ENCODE measurements around the gene IL17RD. TPM values are rescaled to one million over a fixed set of nuclear protein-coding genes. Genes with fewer than 3 reads are reported as not detected.
A peak's percentile ranks its signal among the peaks of the same experiment; 100 is the strongest.

IL17RD gene
- total and polyA plus RNA-seq, 2 experiments from 2014 or later = 10.7 to 104 TPM

- Histone ChIP-seq H3K9me2 (ENCODE audit: insufficient read depth) (no peaks in the 10 kb centered on the region), H3K4me3 (no peak overlapping the region), H3K27ac (ENCODE audit: low read depth) (no peak overlapping the region), H3K36me3 (ENCODE audit: insufficient read depth) (no peaks in the 10 kb centered on the region), H2AFZ (no peak overlapping the region), H3K79me2 (replicated peaks; ENCODE audit: insufficient read depth) (peaks cover 98% of the 10 kb centered on the region), H3K4me1 (ENCODE audit: insufficient read depth) (peaks cover 60% of the 10 kb centered on the region), H3K4me2 (peak overlapping the region; percentile 72), H3K27me3 (ENCODE audit: insufficient read depth) (no peaks in the 10 kb centered on the region), H3F3A (replicated peaks; ENCODE audit: low read depth) (0 out of 2 replicates have a peak, but pooled peaks cover 4% of the 10 kb centered on the region), H4K20me1 (replicated peaks; ENCODE audit: insufficient read depth) (peaks cover 41% of the 10 kb centered on the region)
- no peak for ATAC-seq
- Mint-ChIP-seq H3K27ac (no peak overlapping the region; the same call in 1 of the 2 replicates), H3K4me3 (no peak overlapping the region; the same call in 2 of the 3 replicates), H3K9me3 (no peaks in the 10 kb centered on the region), H3K36me3 (ENCODE audit: low read depth) (peaks cover 28% of the 10 kb centered on the region), H3K27me3 (ENCODE audit: insufficient read depth, low read depth, poor library complexity) (peaks cover 13% of the 10 kb centered on the region), H3K4me1 (peaks cover 59% of the 10 kb centered on the region)
- TF ChIP-seq, protein P1, sequence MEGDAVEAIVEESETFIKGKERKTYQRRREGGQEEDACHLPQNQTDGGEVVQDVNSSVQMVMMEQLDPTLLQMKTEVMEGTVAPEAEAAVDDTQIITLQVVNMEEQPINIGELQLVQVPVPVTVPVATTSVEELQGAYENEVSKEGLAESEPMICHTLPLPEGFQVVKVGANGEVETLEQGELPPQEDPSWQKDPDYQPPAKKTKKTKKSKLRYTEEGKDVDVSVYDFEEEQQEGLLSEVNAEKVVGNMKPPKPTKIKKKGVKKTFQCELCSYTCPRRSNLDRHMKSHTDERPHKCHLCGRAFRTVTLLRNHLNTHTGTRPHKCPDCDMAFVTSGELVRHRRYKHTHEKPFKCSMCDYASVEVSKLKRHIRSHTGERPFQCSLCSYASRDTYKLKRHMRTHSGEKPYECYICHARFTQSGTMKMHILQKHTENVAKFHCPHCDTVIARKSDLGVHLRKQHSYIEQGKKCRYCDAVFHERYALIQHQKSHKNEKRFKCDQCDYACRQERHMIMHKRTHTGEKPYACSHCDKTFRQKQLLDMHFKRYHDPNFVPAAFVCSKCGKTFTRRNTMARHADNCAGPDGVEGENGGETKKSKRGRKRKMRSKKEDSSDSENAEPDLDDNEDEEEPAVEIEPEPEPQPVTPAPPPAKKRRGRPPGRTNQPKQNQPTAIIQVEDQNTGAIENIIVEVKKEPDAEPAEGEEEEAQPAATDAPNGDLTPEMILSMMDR (conservative IDR thresholded peaks at IDR 0.05; ENCODE audit: low read depth in 2 of 2) = no peak
- TF ChIP-seq EZH2 (IDR thresholded peaks at IDR 0.05; ENCODE audit: low read depth, unreplicated experiment) = no peak
- no peak for DNase-seq (ENCODE audit: low spot score)
Observed at GRCh38 chr3:57151021-57151449, 14.1 kb downstream of the IL17RD start.

- Histone ChIP-seq H3K4me2 (peak overlapping the region; percentile 72; the same call in 1 of the 2 replicates), H3K4me3 (no peak overlapping the region), H3K9me2 (ENCODE audit: insufficient read depth) (no peaks in the 10 kb centered on the region), H3K36me3 (ENCODE audit: insufficient read depth) (no peaks in the 10 kb centered on the region), H4K20me1 (replicated peaks; ENCODE audit: insufficient read depth) (peaks cover 44% of the 10 kb centered on the region), H3K27ac (ENCODE audit: low read depth) (peak overlapping the region; percentile 47; the same call in 1 of the 2 replicates), H3K79me2 (replicated peaks; ENCODE audit: insufficient read depth) (peaks cover 98% of the 10 kb centered on the region), H3K4me1 (ENCODE audit: insufficient read depth) (peaks cover 51% of the 10 kb centered on the region), H3K27me3 (ENCODE audit: insufficient read depth) (no peaks in the 10 kb centered on the region), H3F3A (replicated peaks; ENCODE audit: low read depth) (0 out of 2 replicates have a peak, but pooled peaks cover 4% of the 10 kb centered on the region), H2AFZ (no peak overlapping the region)
- peak; percentile 19; the same call in 1 of the 3 replicates for ATAC-seq
- no peak overlapping the region for H3K4me3 Mint-ChIP-seq
- peaks cover 11% of the 10 kb centered on the region for H3K27me3 Mint-ChIP-seq (ENCODE audit: insufficient read depth, low read depth, poor library complexity)
- DNase-seq (ENCODE audit: low spot score) = no peak
- H3K9me3 Mint-ChIP-seq = no peaks in the 10 kb centered on the region
- H3K27ac Mint-ChIP-seq = no peak overlapping the region
- H3K4me1 Mint-ChIP-seq = peaks cover 56% of the 10 kb centered on the region
- H3K36me3 Mint-ChIP-seq (ENCODE audit: low read depth) = peaks cover 28% of the 10 kb centered on the region
- TF ChIP-seq REST (IDR thresholded peaks at IDR 0.05; ENCODE audit: unreplicated experiment) (no peak), ETS1 (IDR thresholded peaks at IDR 0.05) (no peak), ZNF114 (CRISPR knock-in tag; IDR thresholded peaks at IDR 0.05) (no peak), JUNB (IDR thresholded peaks at IDR 0.05; ENCODE audit: unreplicated experiment) (no peak), STAT1 (IDR thresholded peaks at IDR 0.05; ENCODE audit: unreplicated experiment) (no peak), ZNF331 (CRISPR knock-in tag; IDR thresholded peaks at IDR 0.05; ENCODE audit: low read depth) (no peak), EZH2phosphoT487 (IDR thresholded peaks at IDR 0.05; ENCODE audit: unreplicated experiment) (no peak)
Observed at GRCh38 chr3:57150113-57150581, 15.0 kb downstream of the IL17RD start.
